Measurements from ENCODE around the gene CCL3. TPM values are rescaled to one million over a fixed set of nuclear protein-coding genes. Genes with fewer than 3 reads are reported as not detected.
"Not testable (repeated sequence)": the region's sequence is repeated elsewhere in the genome, so short reads cannot be mapped to it uniquely, and the experiment has no call there.

The CCL3 gene
- total RNA-seq, 1 donor from 2014 or later: 3.6 TPM

DNA sequence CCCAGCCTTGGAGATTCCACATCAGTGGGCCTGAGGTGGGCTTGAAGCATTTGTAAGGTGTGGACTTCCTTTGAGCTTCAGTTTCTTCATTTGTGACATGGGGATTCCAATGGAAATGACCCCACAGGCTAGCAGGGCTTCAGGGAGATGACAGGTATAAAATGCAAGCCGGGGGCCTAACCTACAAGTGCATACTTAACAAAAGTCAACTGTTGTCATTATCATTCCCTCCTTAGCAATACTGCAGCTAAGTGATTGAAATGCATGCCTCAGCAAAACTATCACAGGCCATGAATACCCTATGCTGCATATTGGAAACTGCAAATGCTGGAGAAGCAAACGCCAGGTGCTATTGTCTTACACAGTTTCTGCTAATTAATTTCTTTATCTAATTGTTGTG, 33.5 kb upstream of the CCL3 start:
- Mint-ChIP-seq H3K27ac (ENCODE audit: unreplicated experiment) (no peak overlapping the region), H3K36me3 (ENCODE audit: low read depth, unreplicated experiment) (no peaks in the 10 kb centered on the region), H3K4me1 (ENCODE audit: low read depth, unreplicated experiment) (no peaks in the 10 kb centered on the region), H3K27me3 (ENCODE audit: low read depth, unreplicated experiment) (peaks cover 2% of the 10 kb centered on the region), H3K9me3 (ENCODE audit: unreplicated experiment) (peaks cover 14% of the 10 kb centered on the region), H3K4me3 (ENCODE audit: unreplicated experiment) (no peak overlapping the region)
- H3K36me3 ChIP-seq (ENCODE audit: insufficient read depth, low read length): no peaks in the 10 kb centered on the region
- H2AFZ ChIP-seq (ENCODE audit: low read depth, low read length): no peak overlapping the region
- H3K4me1 ChIP-seq (ENCODE audit: insufficient read depth, low read length): no peaks in the 10 kb centered on the region
- no peak overlapping the region for H3K4me3 ChIP-seq (ENCODE audit: insufficient read depth, low read depth, low read length)
- peaks cover 7% of the 10 kb centered on the region for H3K9me3 ChIP-seq (ENCODE audit: insufficient read depth, low read depth, low read length)
- no peaks in the 10 kb centered on the region for H3K79me2 ChIP-seq (ENCODE audit: insufficient read depth, low read length)
- no peak for FAIRE-seq
- no peak for DNase-seq (ENCODE audit: low read depth)
- no peak overlapping the region for H3K4me2 ChIP-seq (ENCODE audit: low read length)
- TF ChIP-seq, protein P1, sequence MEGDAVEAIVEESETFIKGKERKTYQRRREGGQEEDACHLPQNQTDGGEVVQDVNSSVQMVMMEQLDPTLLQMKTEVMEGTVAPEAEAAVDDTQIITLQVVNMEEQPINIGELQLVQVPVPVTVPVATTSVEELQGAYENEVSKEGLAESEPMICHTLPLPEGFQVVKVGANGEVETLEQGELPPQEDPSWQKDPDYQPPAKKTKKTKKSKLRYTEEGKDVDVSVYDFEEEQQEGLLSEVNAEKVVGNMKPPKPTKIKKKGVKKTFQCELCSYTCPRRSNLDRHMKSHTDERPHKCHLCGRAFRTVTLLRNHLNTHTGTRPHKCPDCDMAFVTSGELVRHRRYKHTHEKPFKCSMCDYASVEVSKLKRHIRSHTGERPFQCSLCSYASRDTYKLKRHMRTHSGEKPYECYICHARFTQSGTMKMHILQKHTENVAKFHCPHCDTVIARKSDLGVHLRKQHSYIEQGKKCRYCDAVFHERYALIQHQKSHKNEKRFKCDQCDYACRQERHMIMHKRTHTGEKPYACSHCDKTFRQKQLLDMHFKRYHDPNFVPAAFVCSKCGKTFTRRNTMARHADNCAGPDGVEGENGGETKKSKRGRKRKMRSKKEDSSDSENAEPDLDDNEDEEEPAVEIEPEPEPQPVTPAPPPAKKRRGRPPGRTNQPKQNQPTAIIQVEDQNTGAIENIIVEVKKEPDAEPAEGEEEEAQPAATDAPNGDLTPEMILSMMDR (IDR thresholded peaks at IDR 0.05; ENCODE audit: insufficient read depth, low read depth, low read length): no peak
- TF ChIP-seq EZH2 (IDR thresholded peaks at IDR 0.05; ENCODE audit: insufficient read depth, low read length): no peak
- H4K20me1 ChIP-seq (ENCODE audit: insufficient read depth, low read length): no peaks in the 10 kb centered on the region
- H3K27ac ChIP-seq (ENCODE audit: low read depth, low read length): no peak overlapping the region
- no peaks in the 10 kb centered on the region for H3K27me3 ChIP-seq (ENCODE audit: insufficient read depth, low read length)
- no peak overlapping the region for H3K9ac ChIP-seq (ENCODE audit: low read length)

DNA sequence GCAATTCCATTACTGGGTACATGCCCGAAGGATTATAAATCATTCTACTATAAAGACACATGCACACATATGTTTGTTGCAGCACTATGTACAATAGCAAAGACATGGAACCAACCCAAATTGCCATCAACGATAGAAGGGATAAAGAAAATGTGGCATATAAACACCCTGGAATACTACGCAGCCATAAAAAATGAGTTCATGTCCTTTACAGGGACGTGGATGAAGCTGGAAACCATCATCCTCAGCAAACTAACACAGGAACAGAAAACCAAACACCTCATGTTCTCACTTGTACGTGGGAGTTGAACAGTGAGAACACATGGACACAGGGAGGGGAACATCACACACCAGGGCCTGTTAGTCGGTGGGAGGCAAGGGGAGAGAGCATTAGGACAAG, 31.2 kb upstream of the CCL3 start:
- H3K79me2 ChIP-seq (ENCODE audit: insufficient read depth, low read length); H3K4me1 ChIP-seq (ENCODE audit: insufficient read depth, low read length); H3K27ac Mint-ChIP-seq (ENCODE audit: unreplicated experiment): not testable (repeated sequence)

DNA sequence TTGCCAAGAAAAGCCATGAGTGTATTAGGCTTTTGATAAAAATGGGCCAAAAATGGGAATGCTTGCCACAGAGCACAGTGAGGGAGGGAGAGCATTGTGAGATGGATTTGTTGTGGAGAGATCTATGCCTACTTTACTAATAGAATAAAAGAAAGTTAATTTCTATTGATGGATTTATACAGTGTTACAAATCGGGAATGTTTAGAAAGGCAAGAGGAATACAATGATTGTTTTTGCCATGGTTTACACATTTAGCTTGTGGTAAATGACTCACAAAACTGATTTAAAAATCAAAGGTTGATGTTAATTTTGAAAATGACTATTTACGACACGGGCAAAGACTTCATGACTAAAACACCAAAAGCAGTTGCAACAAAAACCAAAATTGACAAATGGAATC, 30.3 kb upstream of the CCL3 start:
- Histone ChIP-seq H3K79me2 (ENCODE audit: insufficient read depth, low read length) (no peaks in the 10 kb centered on the region), H3K36me3 (ENCODE audit: insufficient read depth, low read length) (no peaks in the 10 kb centered on the region), H4K20me1 (ENCODE audit: insufficient read depth, low read length) (no peaks in the 10 kb centered on the region), H3K4me3 (ENCODE audit: insufficient read depth, low read depth, low read length) (no peak overlapping the region), H3K4me1 (ENCODE audit: insufficient read depth, low read length) (peaks cover 4% of the 10 kb centered on the region), H2AFZ (ENCODE audit: low read depth, low read length) (no peak overlapping the region), H3K27me3 (ENCODE audit: insufficient read depth, low read length) (no peaks in the 10 kb centered on the region), H3K4me2 (ENCODE audit: low read length) (no peak overlapping the region), H3K9me3 (ENCODE audit: insufficient read depth, low read depth, low read length) (no peaks in the 10 kb centered on the region), H3K9ac (ENCODE audit: low read length) (no peak overlapping the region), H3K27ac (ENCODE audit: low read depth, low read length) (no peak overlapping the region)
- no peak for DNase-seq (ENCODE audit: low read depth)
- FAIRE-seq: no peak
- H3K27me3 Mint-ChIP-seq (ENCODE audit: low read depth, unreplicated experiment): peaks cover 2% of the 10 kb centered on the region
- no peak overlapping the region for H3K27ac Mint-ChIP-seq (ENCODE audit: unreplicated experiment)
- TF ChIP-seq, protein P1 (IDR thresholded peaks at IDR 0.05; ENCODE audit: insufficient read depth, low read depth, low read length): no peak
- TF ChIP-seq EZH2 (IDR thresholded peaks at IDR 0.05; ENCODE audit: insufficient read depth, low read length): no peak
- no peaks in the 10 kb centered on the region for H3K36me3 Mint-ChIP-seq (ENCODE audit: low read depth, unreplicated experiment)
- no peak overlapping the region for H3K4me3 Mint-ChIP-seq (ENCODE audit: unreplicated experiment)
- peaks cover 5% of the 10 kb centered on the region for H3K9me3 Mint-ChIP-seq (ENCODE audit: unreplicated experiment)
- peaks cover 2% of the 10 kb centered on the region for H3K4me1 Mint-ChIP-seq (ENCODE audit: low read depth, unreplicated experiment)

More for the DNA sequence above, 31.2 kb upstream of the CCL3 start:
- not testable (repeated sequence) for H3K4me3 ChIP-seq (ENCODE audit: insufficient read depth, low read depth, low read length); FAIRE-seq; H3K27me3 Mint-ChIP-seq (ENCODE audit: low read depth, unreplicated experiment); H3K4me1 Mint-ChIP-seq (ENCODE audit: low read depth, unreplicated experiment); H3K4me2 ChIP-seq (ENCODE audit: low read length); H3K9me3 Mint-ChIP-seq (ENCODE audit: unreplicated experiment); H3K27me3 ChIP-seq (ENCODE audit: insufficient read depth, low read length); H3K9me3 ChIP-seq (ENCODE audit: insufficient read depth, low read depth, low read length); H2AFZ ChIP-seq (ENCODE audit: low read depth, low read length); H3K27ac ChIP-seq (ENCODE audit: low read depth, low read length); H3K36me3 ChIP-seq (ENCODE audit: insufficient read depth, low read length); H4K20me1 ChIP-seq (ENCODE audit: insufficient read depth, low read length); DNase-seq (ENCODE audit: low read depth); H3K4me3 Mint-ChIP-seq (ENCODE audit: unreplicated experiment); H3K36me3 Mint-ChIP-seq (ENCODE audit: low read depth, unreplicated experiment); H3K9ac ChIP-seq (ENCODE audit: low read length)

Measured in astrocyte (in vitro differentiated cells and primary cell).